H9 (cell line): ENCODE measurements around the gene MAL. TPM values are rescaled to one million over a fixed set of nuclear protein-coding genes. Genes with fewer than 3 reads are reported as not detected.

ENCODE experiments used
- DNase-seq: peaks from one replicate; pipeline ENCODE4 v3.0.0-alpha.2; 2017
- H2AFZ ChIP-seq: one replicate; pipeline ENCODE4 v1.6.1; 2013; ENCODE audit warnings: mild to moderate bottlenecking, low read length, control low read depth, moderate library complexity
- H2AK5ac ChIP-seq: 2 replicates; pipeline ENCODE4 v1.6.1; 2013; ENCODE audit warnings: low read length, control low read depth, mixed read lengths; ENCODE audit not compliant: insufficient read length
- H2BK120ac ChIP-seq: one replicate; pipeline ENCODE4 v1.6.1; 2013; ENCODE audit warnings: low read depth, mild to moderate bottlenecking, low read length, control low read depth, inconsistent platforms; ENCODE audit not compliant: poor library complexity, severe bottlenecking
- H2BK12ac ChIP-seq: 2 replicates; pipeline ENCODE4 v1.6.1; 2013; ENCODE audit warnings: low read length, control low read depth, mixed read lengths, low read depth; ENCODE audit not compliant: insufficient read length
- H2BK15ac ChIP-seq: 2 replicates; pipeline ENCODE4 v1.6.1; 2013; ENCODE audit warnings: low read depth, low read length, control low read depth
- H2BK20ac ChIP-seq: one replicate; pipeline ENCODE4 v1.6.1; 2013; ENCODE audit warnings: low read depth, mild to moderate bottlenecking, low read length, control low read depth, inconsistent platforms; ENCODE audit not compliant: poor library complexity, severe bottlenecking
- H2BK5ac ChIP-seq: 2 replicates; pipeline ENCODE4 v1.6.1; 2013; ENCODE audit warnings: low read length, control low read depth, mixed read lengths; ENCODE audit not compliant: insufficient read length
- H3K14ac ChIP-seq: 2 replicates; pipeline ENCODE4 v1.6.1; 2013; ENCODE audit warnings: low read length, control low read depth; ENCODE audit not compliant: insufficient read depth
- H3K18ac ChIP-seq: 2 replicates; pipeline ENCODE4 v1.6.1; 2013; ENCODE audit warnings: low read depth, mild to moderate bottlenecking, mixed read lengths, low read length, control low read depth; ENCODE audit not compliant: insufficient read length
- H3K23ac ChIP-seq: 2 replicates; pipeline ENCODE4 v1.6.1; 2013; ENCODE audit warnings: low read length, control low read depth, mixed read lengths, low read depth; ENCODE audit not compliant: insufficient read length
- H3K23me2 ChIP-seq: 2 replicates; pipeline ENCODE4 v1.6.1; 2013; ENCODE audit warnings: low read depth, mild to moderate bottlenecking, mixed read lengths, low read length, control low read depth; ENCODE audit not compliant: insufficient read length, poor library complexity, severe bottlenecking
- H3K27ac ChIP-seq: 2 replicates; pipeline ENCODE4 v1.5.1; 2013; ENCODE audit warnings: low read length, control low read depth, mixed read lengths, low read depth; ENCODE audit not compliant: insufficient read length
- H3K27me3 ChIP-seq: 2 replicates; pipeline ENCODE4 v1.6.1; 2013; ENCODE audit warnings: low read length, control low read depth, inconsistent platforms; ENCODE audit not compliant: insufficient read depth
- H3K4ac ChIP-seq: 2 replicates; pipeline ENCODE4 v1.6.1; 2013; ENCODE audit warnings: low read depth, mild to moderate bottlenecking, control low read depth, inconsistent platforms, low read length, moderate library complexity
- H3K4me1 ChIP-seq: 2 replicates; pipeline ENCODE4 v1.6.1; 2013; ENCODE audit warnings: low read length, control low read depth, inconsistent platforms; ENCODE audit not compliant: insufficient read depth
- H3K4me2 ChIP-seq: 2 replicates; pipeline ENCODE4 v1.6.1; 2013; ENCODE audit warnings: low read length, control low read depth, mixed read lengths; ENCODE audit not compliant: insufficient read length, insufficient read depth
- H3K56ac ChIP-seq: 2 replicates; pipeline ENCODE4 v1.6.1; 2013; ENCODE audit warnings: low read depth, mild to moderate bottlenecking, mixed read lengths, low read length, control low read depth; ENCODE audit not compliant: insufficient read length
- H3K79me1 ChIP-seq: 2 replicates; pipeline ENCODE4 v1.6.1; 2013; ENCODE audit warnings: low read depth, mild to moderate bottlenecking, moderate library complexity, low read length, control low read depth, inconsistent platforms; ENCODE audit not compliant: insufficient read depth, poor library complexity, severe bottlenecking
- H3K79me2 ChIP-seq: 2 replicates; pipeline ENCODE4 v1.6.1; 2013; ENCODE audit warnings: low read length, control low read depth, inconsistent platforms; ENCODE audit not compliant: insufficient read depth
- H3K9ac ChIP-seq: 2 replicates; pipeline ENCODE4 v1.6.1; 2013; ENCODE audit warnings: low read length, control low read depth, mixed read lengths; ENCODE audit not compliant: insufficient read length; ENCODE audit errors: extremely low read depth
- H3K9me3 ChIP-seq: one replicate; pipeline ENCODE4 v1.6.1; 2013; ENCODE audit warnings: low read depth, low read length, inconsistent platforms; ENCODE audit not compliant: control insufficient read depth
- H3T11ph ChIP-seq: one replicate; pipeline ENCODE4 v1.6.1; 2013; ENCODE audit warnings: mild to moderate bottlenecking, low read length, control low read depth, inconsistent platforms
- H4K20me1 ChIP-seq: one replicate; pipeline ENCODE4 v1.6.1; 2013; ENCODE audit not compliant: control insufficient read depth, insufficient read length, insufficient read depth
- H4K5ac ChIP-seq: 2 replicates; pipeline ENCODE4 v1.6.1; 2013; ENCODE audit warnings: low read depth, mild to moderate bottlenecking, mixed read lengths, low read length, control low read depth; ENCODE audit not compliant: insufficient read length
- H4K8ac ChIP-seq: replicated peaks from 2 replicates; pipeline ENCODE4 v1.6.1; 2013; ENCODE audit warnings: low read length, control low read depth, mixed read lengths, low read depth; ENCODE audit not compliant: insufficient read length
- H4K91ac ChIP-seq: 2 replicates; pipeline ENCODE4 v1.6.1; 2013; ENCODE audit warnings: low read depth, mild to moderate bottlenecking, moderate library complexity, mixed read lengths, low read length, control low read depth; ENCODE audit not compliant: insufficient read length
- H3K27ac Mint-ChIP-seq, 3 experiments: 2 replicates in 2 of 3; 3 replicates in 1 of 3; pipeline ENCODE4 v1.8.0; 2020 to 2021; ENCODE audit warnings: mixed read lengths in 3 of 3, mild to moderate bottlenecking in 1 of 3, moderate library complexity in 1 of 3
- H3K27me3 Mint-ChIP-seq: 2 replicates; pipeline ENCODE4 v1.8.0; 2021; ENCODE audit warnings: low read depth, mild to moderate bottlenecking, moderate library complexity, mixed read lengths
- H3K36me3 Mint-ChIP-seq, 3 experiments: 2 replicates in 2 of 3; 3 replicates in 1 of 3; pipeline ENCODE4 v1.8.0; 2020 to 2021; ENCODE audit warnings: low read depth in 3 of 3, mixed read lengths in 3 of 3; ENCODE audit not compliant: insufficient read depth in 1 of 3
- H3K4me1 Mint-ChIP-seq, 2 experiments: 2 replicates each; pipeline ENCODE4 v1.8.0; 2020; ENCODE audit warnings: mixed read lengths in 2 of 2
- H3K4me3 Mint-ChIP-seq, 2 experiments: 2 replicates in 1 of 2; 3 replicates in 1 of 2; pipeline ENCODE4 v1.8.0; 2020 to 2021; ENCODE audit warnings: mild to moderate bottlenecking in 2 of 2, mixed read lengths in 2 of 2, moderate library complexity in 1 of 2
- H3K9me3 Mint-ChIP-seq, 2 experiments: 2 replicates in 1 of 2; 3 replicates in 1 of 2; pipeline ENCODE4 v1.8.0; 2020; ENCODE audit warnings: mild to moderate bottlenecking in 2 of 2, mixed read lengths in 2 of 2, moderate library complexity in 1 of 2
- WGBS: extraction: QIAGEN DNeasy Blood & Tissue Kit; methylation state at CpG from one replicate; pipeline ENCODE4 v1.1.7; 2013; ENCODE audit warnings: missing lambda C conversion rate, low lambda C conversion rate, mixed read lengths; ENCODE audit not compliant: insufficient read length; ENCODE audit errors: extremely low coverage; 5-methylcytosine and 5-hydroxymethylcytosine counted together
- total RNA-seq: library from RNA; stranded (reverse); gene quantifications from 2 replicates; pipeline ENCODE4 v1.2.1, GENCODE V29; 2021
- TF ChIP-seq, protein P1 (sequence below): fragments of 200-600 bp; sonication (generic); conservative IDR thresholded peaks from 3 replicates; pipeline ENCODE4 v1.8.0; 2021; ENCODE audit warnings: antibody characterized with exemption, mild to moderate bottlenecking

The MAL gene
- total RNA-seq, 1 experiment from 2014 or later: not detected

DNA sequence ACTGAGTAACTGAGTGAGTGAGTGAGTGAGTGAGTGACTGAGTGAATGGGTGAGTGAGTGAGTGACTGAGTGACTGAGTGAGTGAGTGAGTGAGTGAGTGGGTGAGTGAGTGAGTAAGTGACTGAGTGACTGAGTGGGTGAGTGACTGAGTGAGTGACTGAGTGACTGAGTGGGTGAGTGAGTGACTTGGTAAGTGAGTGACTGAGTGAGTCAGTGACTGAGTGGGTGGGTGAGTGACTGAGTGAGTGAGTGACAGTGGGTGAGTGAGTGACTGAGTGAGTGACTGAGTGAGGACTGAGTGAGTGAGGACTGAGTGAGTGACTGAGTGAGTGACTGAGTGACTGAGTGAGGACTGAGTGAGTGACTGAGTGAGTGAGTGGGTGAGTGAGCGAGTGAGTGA is 13.9 kb downstream of the MAL start:
- no peak overlapping the region for H3K4me3 Mint-ChIP-seq
- no peaks in the 10 kb centered on the region for H3K27me3 ChIP-seq
- no peak overlapping the region for H3K23ac ChIP-seq
- H2BK12ac ChIP-seq: no peak overlapping the region
- no peaks in the 10 kb centered on the region for H3K23me2 ChIP-seq
- H2BK120ac ChIP-seq: no peak overlapping the region
- H3T11ph ChIP-seq: no peak overlapping the region
- no peaks in the 10 kb centered on the region for H3K4me1 ChIP-seq
- peaks cover 0 to 2% (median 0%) of the 10 kb centered on the region in 3 experiments; a peak in 2 of 7 replicates for H3K36me3 Mint-ChIP-seq
- H4K8ac ChIP-seq: no peak overlapping the region
- peaks cover 60% of the 10 kb centered on the region for H3K27me3 Mint-ChIP-seq
- H4K91ac ChIP-seq: no peak overlapping the region
- H2AK5ac ChIP-seq: no peak overlapping the region
- H3K9me3 Mint-ChIP-seq: peaks cover 22 to 30% of the 10 kb centered on the region in 2 experiments
- no peak overlapping the region for H2AFZ ChIP-seq
- H4K5ac ChIP-seq: no peak overlapping the region
- H3K18ac ChIP-seq: no peak overlapping the region
- no peaks in the 10 kb centered on the region for H4K20me1 ChIP-seq
- no peaks in the 10 kb centered on the region for H3K9me3 ChIP-seq
- H2BK20ac ChIP-seq: no peak overlapping the region
- no peaks in the 10 kb centered on the region for H3K79me1 ChIP-seq
- H3K79me2 ChIP-seq: no peaks in the 10 kb centered on the region
- H2BK15ac ChIP-seq: no peak overlapping the region
- no peak overlapping the region; a peak in 1 of 7 replicates for H3K27ac Mint-ChIP-seq
- H3K14ac ChIP-seq: no peak overlapping the region
- no peak for DNase-seq
- H3K4me2 ChIP-seq: no peak overlapping the region
- H2BK5ac ChIP-seq: no peak overlapping the region
- TF ChIP-seq, protein P1, sequence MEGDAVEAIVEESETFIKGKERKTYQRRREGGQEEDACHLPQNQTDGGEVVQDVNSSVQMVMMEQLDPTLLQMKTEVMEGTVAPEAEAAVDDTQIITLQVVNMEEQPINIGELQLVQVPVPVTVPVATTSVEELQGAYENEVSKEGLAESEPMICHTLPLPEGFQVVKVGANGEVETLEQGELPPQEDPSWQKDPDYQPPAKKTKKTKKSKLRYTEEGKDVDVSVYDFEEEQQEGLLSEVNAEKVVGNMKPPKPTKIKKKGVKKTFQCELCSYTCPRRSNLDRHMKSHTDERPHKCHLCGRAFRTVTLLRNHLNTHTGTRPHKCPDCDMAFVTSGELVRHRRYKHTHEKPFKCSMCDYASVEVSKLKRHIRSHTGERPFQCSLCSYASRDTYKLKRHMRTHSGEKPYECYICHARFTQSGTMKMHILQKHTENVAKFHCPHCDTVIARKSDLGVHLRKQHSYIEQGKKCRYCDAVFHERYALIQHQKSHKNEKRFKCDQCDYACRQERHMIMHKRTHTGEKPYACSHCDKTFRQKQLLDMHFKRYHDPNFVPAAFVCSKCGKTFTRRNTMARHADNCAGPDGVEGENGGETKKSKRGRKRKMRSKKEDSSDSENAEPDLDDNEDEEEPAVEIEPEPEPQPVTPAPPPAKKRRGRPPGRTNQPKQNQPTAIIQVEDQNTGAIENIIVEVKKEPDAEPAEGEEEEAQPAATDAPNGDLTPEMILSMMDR: no peak
- no peak overlapping the region for H3K4ac ChIP-seq
- H3K27ac ChIP-seq: no peak overlapping the region
- no CpG with 5 or more reads among the region's 1 CpG for WGBS
- H3K4me1 Mint-ChIP-seq: peaks cover 7 to 9% of the 10 kb centered on the region in 2 experiments; a peak in 3 of 4 replicates
- no peak overlapping the region for H3K56ac ChIP-seq
- no peak overlapping the region for H3K9ac ChIP-seq
